ENCODE measurements around the gene NCOA4. TPM values are rescaled to one million over a fixed set of nuclear protein-coding genes. Genes with fewer than 3 reads are reported as not detected.

NCOA4 gene
- total RNA-seq, 4 donors from 2014 or later, result 140 to 189 (median 160) TPM

DNA sequence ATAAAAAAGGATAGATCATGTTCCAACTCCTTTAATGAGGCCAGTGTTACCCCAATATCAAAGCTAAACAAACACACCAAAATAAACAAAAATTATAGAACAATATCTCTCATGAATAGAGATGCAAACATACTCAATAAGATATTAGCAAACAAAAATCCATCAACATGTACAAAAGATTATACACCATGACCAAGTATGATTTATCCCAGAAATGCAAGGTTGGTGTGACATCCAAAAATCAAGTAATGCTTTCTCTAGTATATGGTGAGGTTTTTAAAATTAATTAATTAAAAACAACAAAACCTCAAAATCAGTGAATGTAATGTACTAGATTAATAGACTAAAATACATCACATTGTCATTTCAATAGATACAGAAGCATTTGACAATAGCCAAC lies 26.6 kb upstream of the NCOA4 start:
- Histone ChIP-seq H3K27me3 (no peaks in the 10 kb centered on the region), H3K9me3 (no peaks in the 10 kb centered on the region), H3K4me1 (no peaks in the 10 kb centered on the region), H3K4me3 (replicated peaks in 1 of 3) (no peak overlapping the region), H3K36me3 (no peaks in the 10 kb centered on the region), H3K27ac (no peak overlapping the region)
- TF ChIP-seq, protein P1, sequence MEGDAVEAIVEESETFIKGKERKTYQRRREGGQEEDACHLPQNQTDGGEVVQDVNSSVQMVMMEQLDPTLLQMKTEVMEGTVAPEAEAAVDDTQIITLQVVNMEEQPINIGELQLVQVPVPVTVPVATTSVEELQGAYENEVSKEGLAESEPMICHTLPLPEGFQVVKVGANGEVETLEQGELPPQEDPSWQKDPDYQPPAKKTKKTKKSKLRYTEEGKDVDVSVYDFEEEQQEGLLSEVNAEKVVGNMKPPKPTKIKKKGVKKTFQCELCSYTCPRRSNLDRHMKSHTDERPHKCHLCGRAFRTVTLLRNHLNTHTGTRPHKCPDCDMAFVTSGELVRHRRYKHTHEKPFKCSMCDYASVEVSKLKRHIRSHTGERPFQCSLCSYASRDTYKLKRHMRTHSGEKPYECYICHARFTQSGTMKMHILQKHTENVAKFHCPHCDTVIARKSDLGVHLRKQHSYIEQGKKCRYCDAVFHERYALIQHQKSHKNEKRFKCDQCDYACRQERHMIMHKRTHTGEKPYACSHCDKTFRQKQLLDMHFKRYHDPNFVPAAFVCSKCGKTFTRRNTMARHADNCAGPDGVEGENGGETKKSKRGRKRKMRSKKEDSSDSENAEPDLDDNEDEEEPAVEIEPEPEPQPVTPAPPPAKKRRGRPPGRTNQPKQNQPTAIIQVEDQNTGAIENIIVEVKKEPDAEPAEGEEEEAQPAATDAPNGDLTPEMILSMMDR (IDR thresholded peaks at IDR 0.05), result no peak
- no peak for TF ChIP-seq POLR2A (IDR thresholded peaks at IDR 0.05)
- intact Hi-C loops (cut with DNase I), result no loop called here
- no peak for DNase-seq

DNA sequence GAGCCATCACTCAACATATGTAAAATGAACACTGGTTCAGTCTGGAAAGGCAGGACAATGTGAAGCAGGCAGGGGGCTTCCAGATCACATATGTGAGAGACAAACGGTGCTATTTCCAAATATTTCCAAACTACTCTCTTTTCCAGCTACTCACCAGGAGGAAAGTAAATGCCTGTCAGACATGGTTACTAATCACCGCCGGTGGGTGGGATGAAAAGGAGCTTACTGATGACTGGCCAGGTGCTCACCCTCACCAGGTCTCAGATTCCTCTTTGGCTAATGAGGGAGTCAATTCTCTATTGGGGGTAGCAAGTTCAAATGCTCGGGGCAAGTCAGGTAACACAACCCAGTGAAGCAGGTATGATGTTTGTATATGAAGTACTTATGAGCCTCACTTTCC lies 25.3 kb upstream of the NCOA4 start:
- Histone ChIP-seq H3K27ac (no peak overlapping the region), H3K9me3 (no peaks in the 10 kb centered on the region), H3K27me3 (no peaks in the 10 kb centered on the region), H3K4me1 (no peaks in the 10 kb centered on the region), H3K36me3 (no peaks in the 10 kb centered on the region), H3K4me3 (replicated peaks in 1 of 3) (no peak overlapping the region)
- TF ChIP-seq POLR2A (IDR thresholded peaks at IDR 0.05), result no peak
- TF ChIP-seq, protein P1 (IDR thresholded peaks at IDR 0.05), result no peak
- intact Hi-C loops (cut with DNase I), result no loop called here
- DNase-seq, result no peak
- 49 to 66% methylated on average over 4 of the region's 4 CpGs for WGBS, 2 donors

DNA sequence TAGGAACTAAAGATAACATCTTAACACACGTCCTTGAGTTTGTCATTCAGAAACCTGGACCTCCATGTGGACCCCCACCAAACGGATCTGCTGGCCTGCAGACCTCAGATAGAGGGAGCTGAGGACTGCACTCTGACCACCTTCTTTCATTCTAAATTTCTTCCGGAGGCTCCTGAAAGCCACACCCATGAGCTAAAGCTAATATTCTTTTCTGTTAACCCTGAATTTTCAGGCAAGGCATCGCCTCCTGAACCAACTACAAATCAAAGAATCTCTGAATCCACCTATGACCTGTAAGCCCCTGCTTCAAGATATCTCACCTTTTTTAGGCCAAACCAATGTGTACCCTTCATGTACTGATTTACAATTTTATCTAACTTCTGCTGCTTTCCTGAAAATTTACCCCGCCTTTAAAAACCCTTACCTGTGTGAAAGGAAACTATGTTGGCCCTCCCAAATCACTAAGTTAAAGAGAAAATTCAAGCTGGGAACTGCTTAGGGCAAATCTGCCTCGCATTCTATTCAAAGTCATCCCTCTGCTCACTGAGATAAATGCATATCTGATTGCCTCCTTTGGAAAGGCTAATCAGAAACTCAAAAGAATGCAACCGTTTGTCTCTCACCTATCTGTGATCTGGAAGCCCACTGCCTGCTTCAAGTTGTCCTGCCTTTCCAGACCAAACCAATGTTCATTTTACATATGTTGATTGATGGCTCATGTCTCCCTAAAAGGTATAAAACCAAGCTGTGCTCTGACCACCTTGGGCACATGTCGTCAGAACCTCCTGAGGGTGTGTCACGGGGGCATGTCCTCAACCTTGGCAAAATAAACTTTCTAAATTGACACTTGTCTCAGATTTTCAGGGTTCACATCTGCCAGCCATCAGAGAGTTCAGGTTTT lies 23.4 kb upstream of the NCOA4 start:
- H3K36me3 ChIP-seq, result no peaks in the 10 kb centered on the region
- H3K9me3 ChIP-seq, result no peaks in the 10 kb centered on the region
- no peak overlapping the region for H3K27ac ChIP-seq
- no peaks in the 10 kb centered on the region for H3K4me1 ChIP-seq
- intact Hi-C loops (cut with DNase I), result no loop called here
- H3K4me3 ChIP-seq (replicated peaks in 1 of 3), result no peak overlapping the region
- H3K27me3 ChIP-seq, result no peaks in the 10 kb centered on the region
- DNase-seq, result no peak
- TF ChIP-seq, protein P1 (IDR thresholded peaks at IDR 0.05), result no peak
- TF ChIP-seq POLR2A (IDR thresholded peaks at IDR 0.05), result no peak
- WGBS, 2 donors, result 77 to 79% methylated on average over 9 of the region's 9 CpGs

DNA sequence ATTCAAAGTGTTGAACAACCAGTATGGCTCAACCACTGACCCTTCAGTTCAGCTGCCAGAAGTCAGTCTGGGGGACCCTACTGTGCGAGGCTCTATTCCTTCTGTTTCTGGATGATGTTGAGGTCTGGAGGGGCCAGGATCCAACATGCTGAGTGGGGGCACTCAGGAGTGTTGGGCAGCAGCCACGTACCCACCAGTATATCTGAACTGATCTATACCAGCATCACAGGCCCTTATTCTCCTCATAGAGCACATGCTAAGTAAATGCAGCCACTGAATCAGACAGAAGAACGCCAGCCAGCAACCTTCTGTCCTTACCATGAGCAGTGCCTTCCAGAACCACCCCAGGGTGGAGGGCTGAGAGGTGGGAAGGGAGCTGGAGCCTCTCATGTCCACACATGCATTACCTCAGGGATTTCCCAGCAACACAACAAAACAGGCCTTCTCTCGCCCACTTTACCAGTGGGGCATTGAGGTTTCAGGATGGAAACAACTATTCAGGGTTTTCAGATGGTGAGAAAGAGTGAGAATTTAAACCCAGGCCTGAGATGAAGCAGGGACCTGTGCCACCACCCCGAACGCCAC lies 22.5 kb upstream of the NCOA4 start:
- intact Hi-C loops (cut with DNase I), result no loop called here
- H3K27ac ChIP-seq, result no peak overlapping the region
- H3K36me3 ChIP-seq, result no peaks in the 10 kb centered on the region
- no peaks in the 10 kb centered on the region for H3K27me3 ChIP-seq
- no peaks in the 10 kb centered on the region for H3K9me3 ChIP-seq
- no peaks in the 10 kb centered on the region for H3K4me1 ChIP-seq
- 90 to 95% methylated on average over 6 of the region's 6 CpGs for WGBS, 2 donors
- TF ChIP-seq, protein P1 (IDR thresholded peaks at IDR 0.05), result no peak
- TF ChIP-seq POLR2A (IDR thresholded peaks at IDR 0.05), result no peak
- H3K4me3 ChIP-seq (replicated peaks in 1 of 3), result no peak overlapping the region
- DNase-seq, result no peak
